Measurements from ENCODE around the gene CASP10. TPM values are rescaled to one million over a fixed set of nuclear protein-coding genes. Genes with fewer than 3 reads are reported as not detected.
A peak's percentile ranks its signal among the peaks of the same experiment; 100 is the strongest.

The CASP10 gene
- total RNA-seq, 1 donor from 2014 or later, result 26.7 TPM

DNA sequence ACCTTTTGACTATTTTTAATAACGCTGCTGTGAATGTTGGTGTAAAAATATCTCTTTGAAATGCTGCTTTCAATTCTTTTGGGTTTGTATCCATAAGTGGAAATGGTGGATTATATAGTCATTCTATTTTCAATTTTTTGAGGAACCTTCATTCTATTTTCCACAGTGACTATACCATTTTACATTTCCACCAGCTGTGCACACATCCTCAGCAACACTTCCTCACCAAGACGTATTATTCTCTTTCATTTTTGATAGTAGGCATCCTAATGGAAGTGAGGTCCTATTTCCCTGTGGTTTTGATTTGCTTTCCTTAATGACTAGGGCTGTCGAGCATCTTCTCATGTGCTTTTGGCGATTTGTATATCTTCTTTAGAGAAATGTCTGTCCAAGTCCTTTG is 14.8 kb downstream of the CASP10 start:
- H3K4me3 ChIP-seq, result no peak overlapping the region
- H3K9me3 ChIP-seq, result no peaks in the 10 kb centered on the region
- H3K36me3 ChIP-seq, result peaks cover 85% of the 10 kb centered on the region
- peaks cover 5% of the 10 kb centered on the region for H3K4me1 ChIP-seq
- TF ChIP-seq, protein P1, sequence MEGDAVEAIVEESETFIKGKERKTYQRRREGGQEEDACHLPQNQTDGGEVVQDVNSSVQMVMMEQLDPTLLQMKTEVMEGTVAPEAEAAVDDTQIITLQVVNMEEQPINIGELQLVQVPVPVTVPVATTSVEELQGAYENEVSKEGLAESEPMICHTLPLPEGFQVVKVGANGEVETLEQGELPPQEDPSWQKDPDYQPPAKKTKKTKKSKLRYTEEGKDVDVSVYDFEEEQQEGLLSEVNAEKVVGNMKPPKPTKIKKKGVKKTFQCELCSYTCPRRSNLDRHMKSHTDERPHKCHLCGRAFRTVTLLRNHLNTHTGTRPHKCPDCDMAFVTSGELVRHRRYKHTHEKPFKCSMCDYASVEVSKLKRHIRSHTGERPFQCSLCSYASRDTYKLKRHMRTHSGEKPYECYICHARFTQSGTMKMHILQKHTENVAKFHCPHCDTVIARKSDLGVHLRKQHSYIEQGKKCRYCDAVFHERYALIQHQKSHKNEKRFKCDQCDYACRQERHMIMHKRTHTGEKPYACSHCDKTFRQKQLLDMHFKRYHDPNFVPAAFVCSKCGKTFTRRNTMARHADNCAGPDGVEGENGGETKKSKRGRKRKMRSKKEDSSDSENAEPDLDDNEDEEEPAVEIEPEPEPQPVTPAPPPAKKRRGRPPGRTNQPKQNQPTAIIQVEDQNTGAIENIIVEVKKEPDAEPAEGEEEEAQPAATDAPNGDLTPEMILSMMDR (IDR thresholded peaks at IDR 0.05), result no peak
- intact Hi-C loops (cut with DNase I), result no loop called here
- ATAC-seq, result no peak
- H3K27me3 ChIP-seq (ENCODE audit: low read depth), result no peaks in the 10 kb centered on the region
- no peak for DNase-seq
- H3K27ac ChIP-seq, result no peak overlapping the region

DNA sequence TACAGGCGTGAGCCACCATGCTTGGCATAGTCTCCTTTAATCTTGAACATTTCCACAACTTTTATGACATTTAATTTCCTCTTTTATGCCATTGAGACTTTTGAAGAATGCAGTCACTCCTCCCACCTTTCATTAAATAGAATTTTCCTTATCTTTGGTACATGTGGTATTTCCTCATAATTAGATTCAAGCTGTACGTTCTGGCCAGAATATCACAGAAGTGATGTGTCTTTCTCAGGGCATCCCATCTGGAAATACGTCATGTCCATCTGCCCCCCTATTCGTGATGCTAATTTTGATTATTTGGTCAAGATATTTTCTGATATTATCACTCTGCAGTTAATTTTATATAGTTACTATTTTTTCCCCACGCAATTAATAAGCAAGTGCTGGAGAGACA is 16.9 kb downstream of the CASP10 start:
- Histone ChIP-seq H3K27ac (no peak overlapping the region), H3K4me3 (no peak overlapping the region), H3K36me3 (peaks cover 81% of the 10 kb centered on the region), H3K4me1 (no peaks in the 10 kb centered on the region), H3K27me3 (ENCODE audit: low read depth) (no peaks in the 10 kb centered on the region), H3K9me3 (no peaks in the 10 kb centered on the region)
- intact Hi-C loops (cut with DNase I), result no loop called here
- DNase-seq (no peak), ATAC-seq (no peak)
- TF ChIP-seq, protein P1 (IDR thresholded peaks at IDR 0.05), result no peak

DNA sequence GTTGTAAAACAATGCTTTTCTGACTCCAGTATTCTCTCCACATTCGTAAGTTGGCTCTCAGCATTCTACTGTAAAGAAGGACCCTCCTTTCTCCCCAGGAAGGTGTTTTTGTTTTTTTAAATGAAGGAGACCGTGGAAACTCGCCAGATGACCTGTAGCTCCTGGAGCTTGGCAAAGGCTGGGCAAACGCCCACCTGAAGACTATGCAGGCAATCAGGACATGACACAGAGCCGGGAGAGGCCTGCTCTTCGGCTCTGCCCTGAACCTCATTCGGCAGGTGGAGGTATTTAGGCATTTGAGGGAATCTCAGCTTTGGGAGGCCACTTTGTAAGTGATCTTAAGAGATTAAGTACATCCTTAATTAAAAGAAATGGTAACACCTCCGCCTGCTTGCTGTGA is 17.4 kb downstream of the CASP10 start:
- Histone ChIP-seq H3K27me3 (ENCODE audit: low read depth) (no peaks in the 10 kb centered on the region), H3K4me3 (no peak overlapping the region), H3K27ac (no peak overlapping the region), H3K36me3 (peaks cover 81% of the 10 kb centered on the region), H3K4me1 (no peaks in the 10 kb centered on the region), H3K9me3 (no peaks in the 10 kb centered on the region)
- no peak for ATAC-seq
- DNase-seq, result no peak
- TF ChIP-seq, protein P1 (IDR thresholded peaks at IDR 0.05), result no peak
- intact Hi-C loops (cut with DNase I), result no loop called here

DNA sequence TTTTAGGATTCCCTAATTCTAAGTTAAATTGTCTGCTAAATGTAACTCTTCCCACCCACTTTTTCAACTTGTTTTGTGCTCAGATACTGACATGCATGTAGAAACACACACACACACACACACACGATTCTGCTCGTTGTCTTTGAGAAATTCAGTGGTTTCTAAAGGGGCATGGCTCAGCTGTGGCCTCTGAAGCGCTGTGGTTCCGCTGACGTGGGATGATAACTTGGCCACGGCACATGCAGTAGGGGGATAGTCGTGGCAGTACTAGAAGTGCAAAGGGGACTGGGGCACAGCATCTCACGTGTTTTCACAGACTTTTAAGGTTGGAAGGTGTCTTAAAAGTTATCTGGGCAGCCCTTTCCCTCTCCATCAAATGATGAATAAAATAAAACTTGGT is 18.4 kb downstream of the CASP10 start:
- peaks cover 82% of the 10 kb centered on the region for H3K36me3 ChIP-seq
- DNase-seq, result no peak
- no peaks in the 10 kb centered on the region for H3K4me1 ChIP-seq
- H3K4me3 ChIP-seq, result no peak overlapping the region
- intact Hi-C loops (cut with DNase I), result no loop called here
- ATAC-seq, result no peak
- TF ChIP-seq, protein P1 (IDR thresholded peaks at IDR 0.05), result no peak
- no peak overlapping the region for H3K27ac ChIP-seq
- H3K27me3 ChIP-seq (ENCODE audit: low read depth), result no peaks in the 10 kb centered on the region
- H3K9me3 ChIP-seq, result no peaks in the 10 kb centered on the region

DNA sequence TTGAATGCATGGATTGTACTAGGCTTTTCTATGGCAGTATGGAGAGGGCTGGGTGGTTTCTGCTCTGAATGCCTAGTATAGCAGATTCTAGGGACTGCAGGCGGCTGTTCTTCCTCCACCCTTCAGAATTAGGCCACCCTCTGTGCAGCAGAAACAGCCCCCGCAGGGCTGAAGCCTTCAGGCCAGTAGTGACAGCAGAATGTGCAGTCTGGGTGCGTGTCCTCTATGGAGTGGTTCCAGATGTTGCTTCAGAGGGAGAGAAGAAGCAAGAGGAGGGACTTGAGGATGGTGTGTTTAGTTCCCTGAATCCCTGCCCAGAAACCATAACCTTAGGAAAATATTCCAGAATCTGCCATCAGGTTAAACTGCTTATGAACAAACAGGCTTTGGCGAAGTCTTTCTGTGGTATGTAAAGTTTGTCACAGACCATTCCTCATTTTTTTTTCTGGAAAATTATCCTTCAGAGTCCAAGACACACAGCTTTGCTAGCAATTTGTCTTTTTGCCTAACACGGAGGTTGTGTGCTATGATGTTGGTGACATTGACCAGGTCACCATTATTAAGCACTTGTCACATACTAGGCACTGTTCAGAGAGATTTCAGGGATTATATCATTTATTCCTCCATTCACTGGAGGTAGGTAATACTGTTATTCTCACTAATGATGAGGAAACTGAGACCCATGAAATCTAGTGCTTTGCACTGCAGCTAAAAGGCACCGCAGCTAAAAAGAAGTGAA is 21.1 kb downstream of the CASP10 start:
- TF ChIP-seq, protein P1 (IDR thresholded peaks at IDR 0.05), result no peak
- no peak overlapping the region for H3K4me3 ChIP-seq
- ATAC-seq, result peak; percentile 31 to 65
- H3K27ac ChIP-seq, result no peak overlapping the region
- H3K4me1 ChIP-seq, result no peaks in the 10 kb centered on the region
- no peaks in the 10 kb centered on the region for H3K9me3 ChIP-seq
- H3K27me3 ChIP-seq (ENCODE audit: low read depth), result no peaks in the 10 kb centered on the region
- peaks cover 76% of the 10 kb centered on the region for H3K36me3 ChIP-seq
- no peak for DNase-seq
- intact Hi-C loops (cut with DNase I), result no loop called here
